Activated CD8-positive, alpha-beta memory T cell treated with anti-CD3 and anti-CD28 coated beads for 48 hours (primary cell): Measurements from ENCODE around the gene ZNF597.

ENCODE experiments used
- DNase-seq, 3 experiments: peaks; one replicate each; pipeline ENCODE4 v3.0.0-alpha.2; 2020; ENCODE audit warnings: low read depth in 2 of 3, low spot score in 2 of 3

Gene ZNF597, protein sequence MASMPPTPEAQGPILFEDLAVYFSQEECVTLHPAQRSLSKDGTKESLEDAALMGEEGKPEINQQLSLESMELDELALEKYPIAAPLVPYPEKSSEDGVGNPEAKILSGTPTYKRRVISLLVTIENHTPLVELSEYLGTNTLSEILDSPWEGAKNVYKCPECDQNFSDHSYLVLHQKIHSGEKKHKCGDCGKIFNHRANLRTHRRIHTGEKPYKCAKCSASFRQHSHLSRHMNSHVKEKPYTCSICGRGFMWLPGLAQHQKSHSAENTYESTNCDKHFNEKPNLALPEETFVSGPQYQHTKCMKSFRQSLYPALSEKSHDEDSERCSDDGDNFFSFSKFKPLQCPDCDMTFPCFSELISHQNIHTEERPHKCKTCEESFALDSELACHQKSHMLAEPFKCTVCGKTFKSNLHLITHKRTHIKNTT

GRCh38 chr16:3443108-3444031 lies at the start of gene ZNF597, which contains the start of gene NAA60:
TSS of gene ZNF597 (minus strand) at chr16:3443504. CDS start at chr16:3443153, 351 bp downstream.
TSS of gene NAA60 (plus strand) at chr16:3443680. CDS start at chr16:3476228, 32,548 bp downstream.
- peak in 2 of 3 experiments; percentile 40 to 60 for DNase-seq

DNA sequence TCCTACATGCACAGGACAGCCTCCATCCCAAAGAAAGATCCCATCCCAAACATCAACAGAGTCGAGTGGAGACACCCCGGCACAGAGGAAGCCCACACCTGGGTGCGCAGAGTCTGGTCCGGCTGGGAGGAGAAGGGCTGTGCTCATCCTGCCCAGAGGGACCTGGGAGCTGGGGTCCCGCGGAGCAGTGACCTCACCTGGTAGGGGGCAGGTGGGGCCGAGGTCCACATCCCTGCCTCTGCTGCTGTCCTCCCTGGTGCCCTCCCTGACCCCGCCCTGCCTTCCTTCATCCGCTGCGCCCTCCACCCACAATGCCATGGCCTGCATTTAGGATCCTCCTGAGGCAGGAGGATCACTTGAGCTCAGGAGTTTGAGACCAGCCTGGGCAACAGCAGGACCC lies 49.1 kb upstream of the ZNF597 start:
- DNase-seq, result no peak

DNA sequence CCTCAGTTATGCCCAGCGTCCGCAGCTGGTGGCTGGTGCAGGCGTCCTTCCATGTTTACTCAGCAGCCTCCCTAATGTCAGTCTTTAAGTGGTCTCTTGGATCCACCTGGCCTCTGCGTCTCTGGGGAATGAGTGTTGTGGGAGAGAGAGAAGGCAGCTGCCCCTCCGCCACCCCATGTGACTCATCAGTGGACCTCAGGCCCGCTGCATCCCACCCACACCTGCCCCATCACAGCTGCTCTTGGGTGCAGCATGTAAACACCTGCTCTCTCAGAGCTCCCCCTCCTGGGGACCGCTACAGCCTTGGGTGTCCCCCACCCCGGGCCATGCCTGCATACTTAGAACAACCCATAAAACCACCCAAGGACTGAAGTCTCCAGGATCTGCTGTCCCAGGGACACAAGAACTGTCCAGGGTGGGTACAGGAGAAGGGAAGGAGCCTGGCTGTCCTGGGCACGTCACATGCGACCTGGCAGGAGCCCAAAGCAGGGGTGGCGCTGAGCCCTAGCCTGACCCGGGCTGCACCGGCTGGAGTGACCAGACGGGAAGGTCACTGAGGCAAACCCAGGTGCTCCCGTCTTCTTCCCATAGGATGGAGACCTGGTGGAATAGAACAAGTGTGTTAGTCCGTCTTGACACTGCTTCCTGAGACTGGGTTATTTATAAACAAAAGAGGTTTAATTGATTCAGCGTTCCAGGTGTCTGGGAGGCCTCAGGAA lies 47.8 kb upstream of the ZNF597 start:
- no peak for DNase-seq

DNA sequence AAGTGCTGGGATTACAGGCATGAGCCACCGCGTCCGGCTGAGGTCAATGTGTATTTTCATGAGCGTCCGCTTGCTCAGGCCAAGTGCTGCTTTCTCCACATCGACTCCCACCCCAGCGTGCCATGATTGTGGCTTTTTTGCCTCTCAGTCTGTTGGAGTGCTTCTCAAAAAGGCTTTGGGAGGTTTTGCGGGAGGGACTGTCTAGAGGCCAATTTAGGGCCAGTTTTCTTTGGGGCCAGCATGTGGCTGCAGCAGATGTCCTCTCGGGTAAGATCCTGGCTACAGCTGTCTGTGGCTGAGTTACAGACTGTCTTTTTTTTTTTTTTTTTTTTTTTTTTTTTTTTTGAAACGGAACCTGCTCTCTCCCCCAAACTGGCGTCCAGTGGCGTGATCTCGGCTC lies 45.5 kb upstream of the ZNF597 start:
- DNase-seq, result no peak

GRCh38 chr16:3487521-3488410 lies 44.5 kb upstream of the ZNF597 start:
- DNase-seq, result no peak

DNA sequence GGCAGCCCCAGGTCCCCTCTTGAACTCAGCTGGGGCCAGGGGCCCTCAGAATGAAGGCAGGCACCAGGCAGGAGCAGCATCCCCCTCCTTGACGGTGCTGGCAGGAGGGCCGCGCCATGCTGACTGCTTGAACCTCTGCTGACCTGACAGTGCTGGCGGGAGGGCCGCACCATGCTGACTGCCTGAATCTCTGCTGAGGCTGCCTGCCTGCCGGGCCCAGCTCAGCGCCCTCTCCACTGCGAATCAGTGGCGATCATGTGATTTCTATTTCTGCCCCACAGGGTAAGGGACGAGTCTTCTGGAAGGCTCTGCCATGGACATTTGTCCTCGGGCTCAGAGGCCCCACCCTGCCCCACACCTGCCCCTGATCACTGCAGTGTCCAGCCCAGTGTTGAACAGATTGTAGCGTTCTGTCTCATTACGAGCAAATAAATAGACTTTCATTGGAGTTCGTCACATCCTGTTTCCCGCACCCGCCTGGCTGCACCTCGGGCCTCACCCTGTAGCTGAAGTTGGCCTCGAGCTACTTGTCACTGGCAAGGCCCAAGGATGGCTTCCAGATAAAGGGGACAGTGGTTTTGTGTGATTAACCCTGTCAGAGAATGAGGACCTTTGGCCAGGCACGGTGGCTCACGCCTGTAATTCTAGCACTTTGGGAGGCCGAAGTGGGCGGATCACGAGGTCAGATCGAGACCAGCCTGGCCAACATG lies 43.4 kb upstream of the ZNF597 start:
- no peak for DNase-seq

- DNase-seq, result no peak
These were observed 42.7 kb upstream of the ZNF597 start for GRCh38 chr16:3485821-3486505.

DNA sequence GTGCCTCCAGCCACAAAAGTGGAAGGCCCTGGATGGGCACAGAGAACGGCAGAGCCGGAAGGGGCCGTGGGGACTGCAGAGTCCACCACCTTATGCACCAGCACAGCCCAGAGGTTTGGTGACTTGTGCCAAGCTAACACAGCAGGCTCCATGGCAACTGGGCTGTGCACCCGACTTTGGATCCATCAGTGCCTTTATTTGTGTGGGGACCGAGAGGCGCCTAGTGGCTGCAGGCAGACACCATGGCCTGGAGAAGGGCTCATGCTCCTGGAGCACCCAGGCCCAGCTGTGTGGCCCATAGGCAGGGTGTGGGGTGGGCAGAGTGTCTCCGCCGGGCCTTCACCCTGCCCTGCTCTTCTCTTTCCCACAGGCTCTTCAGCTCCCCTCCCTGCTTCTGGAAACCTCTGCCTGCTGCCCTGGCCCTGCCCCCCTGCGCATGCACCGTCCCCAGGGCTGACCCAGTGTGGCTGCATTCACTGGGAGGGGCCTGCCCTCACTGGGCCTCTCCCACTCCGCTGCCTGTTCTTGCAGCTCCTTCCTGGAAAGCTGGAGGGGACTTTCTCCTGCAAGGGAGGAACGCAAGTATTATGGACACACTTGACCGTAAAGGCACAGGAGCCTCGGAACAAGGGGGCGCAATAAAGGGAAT lies 41.9 kb upstream of the ZNF597 start:
- DNase-seq, result no peak

DNA sequence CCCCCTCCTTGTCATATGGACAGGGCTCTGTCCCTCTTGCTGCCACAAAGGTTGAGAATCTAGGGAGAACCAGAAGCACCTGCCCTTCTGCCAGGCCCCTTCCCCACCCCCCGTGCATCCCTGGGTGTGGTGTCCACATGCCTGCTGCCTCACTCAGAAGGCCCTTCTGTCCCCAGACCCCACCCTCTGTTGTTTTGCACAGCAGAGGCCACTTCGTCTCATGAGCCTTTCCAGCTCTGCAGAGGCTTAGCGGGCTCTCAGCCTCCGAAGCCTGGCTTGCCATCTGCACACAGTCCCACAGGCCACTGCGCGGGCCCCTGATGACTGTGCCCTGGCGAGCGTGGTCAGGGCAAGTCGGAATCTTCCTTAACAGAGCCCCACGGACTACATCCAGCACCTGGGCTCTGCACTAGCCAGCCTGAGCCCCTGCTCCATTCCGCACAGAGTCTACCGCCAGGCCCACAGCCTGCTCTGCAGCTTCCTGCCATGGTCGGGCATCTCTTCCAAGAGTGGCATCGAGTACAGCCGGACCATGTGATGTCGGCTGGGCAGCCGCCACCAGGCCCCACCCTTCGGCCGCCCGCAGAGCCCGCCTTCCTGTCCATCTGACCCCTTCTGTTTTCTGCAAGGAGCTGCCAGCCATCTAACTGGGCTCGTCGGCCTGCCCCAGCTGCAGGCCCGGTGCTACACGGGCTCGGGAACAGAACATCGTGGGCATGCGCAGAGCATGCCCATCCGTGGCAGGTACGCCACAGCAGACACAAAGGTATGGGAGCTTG lies 41.2 kb upstream of the ZNF597 start:
- DNase-seq, result no peak

DNA sequence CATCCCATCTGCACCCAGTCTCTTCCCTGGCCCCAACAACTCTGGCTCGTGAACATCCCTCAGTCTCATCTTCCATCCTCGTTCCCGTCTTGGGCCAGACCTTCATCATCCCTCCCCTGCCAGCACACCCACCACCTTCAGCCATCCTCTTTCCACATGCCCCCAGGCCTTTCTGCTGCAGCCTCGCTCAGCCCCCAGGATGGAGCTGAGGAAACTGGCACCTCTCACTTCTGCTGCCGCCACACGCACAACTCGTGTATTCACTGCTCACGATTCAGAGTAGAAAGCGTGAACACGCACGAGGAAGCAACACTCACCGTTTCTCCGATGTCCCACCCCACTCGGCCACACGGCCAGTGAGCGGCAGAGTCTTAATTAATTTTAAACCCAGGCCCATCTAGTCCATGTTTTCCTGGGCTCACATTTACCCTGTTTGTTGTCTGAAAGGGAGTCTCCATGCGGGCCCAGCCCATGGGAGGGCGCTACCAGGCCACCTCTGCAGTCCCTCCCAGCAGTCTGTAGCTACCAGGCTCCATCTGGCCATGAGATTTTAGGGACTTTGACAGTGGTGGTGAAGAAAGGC lies 39.4 kb upstream of the ZNF597 start:
- DNase-seq, result no peak

DNA sequence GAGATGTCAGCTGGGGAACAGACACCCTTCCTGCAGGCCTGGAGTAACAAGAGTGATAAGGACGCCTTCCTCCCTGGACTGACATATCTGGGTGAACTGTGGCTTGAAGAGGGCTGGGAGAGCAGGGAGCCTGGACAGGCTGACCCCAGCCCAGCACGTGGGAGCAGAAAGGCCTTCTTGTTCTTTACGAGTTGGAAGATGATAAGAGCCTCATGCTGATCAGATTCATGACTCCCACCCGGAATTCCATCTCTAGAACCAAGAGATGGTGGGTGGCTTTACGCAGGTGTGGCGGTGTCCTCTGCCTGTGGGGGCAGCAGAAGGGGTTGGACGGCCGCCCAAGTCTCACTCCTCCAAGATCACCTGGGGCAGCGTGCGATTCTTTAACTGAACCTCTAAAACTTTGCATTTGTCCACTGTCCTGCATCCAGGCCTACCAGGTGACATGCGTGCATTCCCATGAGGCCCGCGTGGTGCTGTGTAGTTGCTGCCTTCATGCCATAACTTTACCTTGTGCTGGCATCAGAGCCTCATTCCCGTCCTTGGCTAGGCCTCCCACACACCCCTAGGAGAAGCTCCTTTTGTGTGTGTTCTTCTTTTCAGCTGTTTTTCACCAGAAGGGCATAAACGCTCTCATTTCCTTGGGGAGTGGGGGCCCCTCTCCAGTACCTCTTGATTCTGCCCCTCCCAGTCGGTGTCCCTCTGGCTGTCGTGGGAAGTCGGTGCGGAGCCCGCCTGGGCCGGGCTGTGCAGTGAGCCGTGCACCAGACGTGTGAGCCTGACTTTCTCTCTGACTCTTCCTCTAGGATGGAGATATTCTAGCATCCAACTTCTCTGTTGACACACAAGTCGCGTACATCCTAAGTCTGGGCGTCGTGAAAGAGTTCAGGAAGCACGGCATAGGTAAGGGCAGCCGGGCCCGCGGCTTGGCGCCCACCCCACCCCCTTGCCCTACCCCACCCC lies 38.7 kb upstream of the ZNF597 start:
- no peak for DNase-seq

- no peak for DNase-seq
These were observed 37.8 kb upstream of the ZNF597 start for GRCh38 chr16:3480901-3481695.

DNA sequence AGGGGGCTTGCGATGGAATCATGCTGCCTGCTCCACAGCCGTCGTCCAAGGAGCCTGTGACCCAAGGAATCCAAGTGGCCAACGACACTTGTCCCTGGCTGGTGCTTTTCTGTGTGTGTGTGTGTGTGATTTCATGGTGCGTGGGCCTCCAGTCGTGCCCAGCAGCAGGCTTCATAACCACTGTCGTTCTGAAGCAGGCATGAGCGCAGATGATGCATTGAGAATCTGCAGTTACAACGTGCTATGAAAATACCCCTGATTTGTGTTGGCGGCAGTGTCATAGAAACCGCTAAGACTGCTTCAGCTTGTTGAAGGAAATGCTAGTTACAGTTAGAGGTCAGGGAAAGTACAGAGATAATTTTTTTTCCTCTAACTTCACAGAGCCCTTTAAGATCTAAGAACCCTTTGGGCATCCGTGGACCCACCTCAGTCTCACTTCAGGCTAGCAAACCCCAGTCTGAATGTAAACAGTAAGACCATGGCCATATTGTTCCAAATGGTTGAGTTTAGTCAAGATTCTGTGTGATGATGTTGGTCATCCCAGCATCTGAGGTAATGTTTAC lies 36.4 kb upstream of the ZNF597 start:
- no peak for DNase-seq

- no peak for DNase-seq
These were observed 35.1 kb upstream of the ZNF597 start for GRCh38 chr16:3478242-3478925.

GRCh38 chr16:3476409-3476808 lies 33.1 kb upstream of the ZNF597 start:
- no peak for DNase-seq
